K562 (cell line): ENCODE measurements around the gene ALDH7A1. TPM values are rescaled to one million over a fixed set of nuclear protein-coding genes. Genes with fewer than 3 reads are reported as not detected.

Source experiments
- ARHGAP35 ChIP-seq: fragments of 450-650 bp; IDR thresholded peaks from 2 replicates; pipeline ENCODE4 v1.6.1; 2018; ENCODE audit not compliant: partially characterized antibody
- CBFA2T3 ChIP-seq: fragments of 450-650 bp; IDR thresholded peaks from 2 replicates; pipeline ENCODE4 v1.6.1; 2017
- HDAC2 ChIP-seq: fragments of 450-650 bp; IDR thresholded peaks from 2 replicates; pipeline ENCODE4 v1.6.1; 2016; ENCODE audit warnings: mild to moderate bottlenecking
- JUNB ChIP-seq: fragments of 450-650 bp; formaldehyde crosslinking; conservative IDR thresholded peaks from 2 replicates; pipeline ENCODE4 v1.4.0; 2020; ENCODE audit warnings: mild to moderate bottlenecking
- KDM2B ChIP-seq: fragments of 250-450 bp; sonication (Bioruptor Pico); IDR thresholded peaks from 2 replicates; pipeline ENCODE4 v1.8.0; 2021; ENCODE audit warnings: mild to moderate bottlenecking, moderate library complexity
- KDM5B ChIP-seq: fragments of 200-600 bp; sonication (generic); IDR thresholded peaks from 2 replicates; pipeline ENCODE4 v1.6.1; 2012; ENCODE audit warnings: low read depth, mild to moderate bottlenecking, moderate library complexity, low read length, control low read depth, inconsistent platforms; ENCODE audit not compliant: insufficient replicate concordance
- NFYB ChIP-seq: IDR thresholded peaks from 2 replicates; pipeline ENCODE4 v1.6.1; 2011; ENCODE audit warnings: mild to moderate bottlenecking, moderate library complexity; ENCODE audit not compliant: insufficient read length; ENCODE audit errors: extremely low read depth
- NONO ChIP-seq, 2 experiments: fragments of 200-400 bp in 1 of 2; fragments of 450-650 bp in 1 of 2; formaldehyde crosslinking in 1 of 2; IDR thresholded peaks; 2 replicates each; pipeline ENCODE4 v1.6.1; 2017; ENCODE audit warnings: low read depth in 2 of 2, mild to moderate bottlenecking in 2 of 2, moderate library complexity in 2 of 2, low read length in 1 of 2
- PHF8 ChIP-seq: fragments of 200-600 bp; sonication (generic); IDR thresholded peaks from 2 replicates; pipeline ENCODE4 v1.6.1; 2012; ENCODE audit warnings: mixed run types, mild to moderate bottlenecking, inconsistent platforms, low read length, moderate library complexity, borderline replicate concordance
- POLR2AphosphoS5 ChIP-seq: IDR thresholded peaks from 2 replicates; pipeline ENCODE4 v1.6.1; 2011; ENCODE audit warnings: mild to moderate bottlenecking, low read depth, low read length, moderate library complexity; ENCODE audit not compliant: control insufficient read depth, insufficient read depth
- SMARCA5 ChIP-seq: fragments of 450-650 bp; IDR thresholded peaks from 2 replicates; pipeline ENCODE4 v1.6.1; 2016
- ZNF124 ChIP-seq: sonication (generic); formaldehyde crosslinking; IDR thresholded peaks from 2 replicates; pipeline ENCODE4 v1.8.1; 2022; ENCODE audit warnings: missing genetic modification reagents
- ZNF436 ChIP-seq: fragments of 250-450, 450-650 bp; sonication (Bioruptor Pico); formaldehyde crosslinking; IDR thresholded peaks from 2 replicates; pipeline ENCODE4 v1.7.0; 2020; ENCODE audit warnings: mild to moderate bottlenecking
- ZNF589 ChIP-seq: fragments of 200-800 bp; sonication (Bioruptor generic); IDR thresholded peaks from 2 replicates; pipeline ENCODE4 v1.6.1; 2016; ENCODE audit warnings: low read depth, missing genetic modification characterization, missing compliant biosample characterization
- ZNF695 ChIP-seq: fragments of 450-650 bp; formaldehyde crosslinking; IDR thresholded peaks from 2 replicates; pipeline ENCODE4 v1.4.0; 2020; ENCODE audit warnings: mild to moderate bottlenecking, moderate library complexity
- ZNF785 ChIP-seq: fragments of 250-450 bp; sonication (Bioruptor Pico); IDR thresholded peaks from 2 replicates; pipeline ENCODE4 v1.4.0; 2020; ENCODE audit warnings: mild to moderate bottlenecking
- ZNF830 ChIP-seq: fragments of 250-450 bp; sonication (Bioruptor Pico); IDR thresholded peaks from 2 replicates; pipeline ENCODE4 v1.5.0; 2021; ENCODE audit warnings: mild to moderate bottlenecking
- ZSCAN29 ChIP-seq: fragments of 450-650 bp; IDR thresholded peaks from 2 replicates; pipeline ENCODE4 v1.6.1; 2017
- polyA plus RNA-seq, 8 experiments: library from polyadenylated mRNA; depleted of rRNA in 4 of 8; stranded (reverse) in 5 of 8; unstranded in 3 of 8; fragments of >200 nt; fragmentation: Nextera tagmentation in 2 of 8; fragmentation: Illumina TruSeq in 1 of 8; extraction: Ambion mirVana in 2 of 8; extraction: Trizol in 1 of 8; gene quantifications; 2 replicates each; pipeline versions ENCODE4 v1.2.1 to v1.2.3, GENCODE V29; 2011 to 2014; ENCODE audit warnings: inconsistent platforms in 1 of 8, missing spikeins in 1 of 8
- total RNA-seq, 7 experiments: library from RNA; depleted of rRNA in 6 of 7; stranded (reverse); fragments of >200 nt in 6 of 7; fragmentation: Illumina TruSeq in 2 of 7; extraction: Trizol in 2 of 7; gene quantifications; 2 replicates each; pipeline versions ENCODE4 v1.2.1 to v1.2.3, GENCODE V29; 2011 to 2021; ENCODE audit warnings: low replicate concordance in 1 of 7
- TF ChIP-seq, protein P1 (sequence below): fragments of 450-650 bp; formaldehyde crosslinking; conservative IDR thresholded peaks from 2 replicates; pipeline ENCODE4 v1.4.0; 2022; ENCODE audit warnings: mild to moderate bottlenecking, missing genetic modification characterization
- TF ChIP-seq, protein P2 (sequence below): fragments of 250-450 bp; sonication (Bioruptor Pico); IDR thresholded peaks from 2 replicates; pipeline ENCODE4 v1.9.0; 2021; ENCODE audit warnings: mild to moderate bottlenecking, inconsistent platforms
- TF ChIP-seq, protein P3 (sequence below), 2 experiments: fragments of 200-800 bp in 1 of 2; sonication (Bioruptor generic) in 1 of 2; sonication (generic) in 1 of 2; formaldehyde crosslinking in 1 of 2; IDR thresholded peaks in 1 of 2; conservative IDR thresholded peaks in 1 of 2; 2 replicates each; pipeline versions ENCODE4 v1.5.0 to v1.6.1; 2016 to 2020; ENCODE audit warnings: missing compliant biosample characterization in 1 of 2, missing genetic modification characterization in 1 of 2, missing genetic modification reagents in 1 of 2
- TF ChIP-seq, protein P4 (sequence below): fragments of 450-650 bp; formaldehyde crosslinking; IDR thresholded peaks from 2 replicates; pipeline ENCODE4 v1.4.0; 2022; ENCODE audit warnings: missing genetic modification characterization

Gene ALDH7A1
- total and polyA plus RNA-seq, 9 of the 15 experiments (the other 6 are each of a cell fraction or from before 2014, with no cell fraction given), result 0.04 to 0.49 TPM; not detected in 7

- TF ChIP-seq, protein P1, sequence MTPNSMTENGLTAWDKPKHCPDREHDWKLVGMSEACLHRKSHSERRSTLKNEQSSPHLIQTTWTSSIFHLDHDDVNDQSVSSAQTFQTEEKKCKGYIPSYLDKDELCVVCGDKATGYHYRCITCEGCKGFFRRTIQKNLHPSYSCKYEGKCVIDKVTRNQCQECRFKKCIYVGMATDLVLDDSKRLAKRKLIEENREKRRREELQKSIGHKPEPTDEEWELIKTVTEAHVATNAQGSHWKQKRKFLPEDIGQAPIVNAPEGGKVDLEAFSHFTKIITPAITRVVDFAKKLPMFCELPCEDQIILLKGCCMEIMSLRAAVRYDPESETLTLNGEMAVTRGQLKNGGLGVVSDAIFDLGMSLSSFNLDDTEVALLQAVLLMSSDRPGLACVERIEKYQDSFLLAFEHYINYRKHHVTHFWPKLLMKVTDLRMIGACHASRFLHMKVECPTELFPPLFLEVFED (CRISPR knock-in tag), result no peak
- no peak for TF ChIP-seq NFYB
- TF ChIP-seq KDM2B (CRISPR knock-in tag), result no peak
- TF ChIP-seq, protein P2, sequence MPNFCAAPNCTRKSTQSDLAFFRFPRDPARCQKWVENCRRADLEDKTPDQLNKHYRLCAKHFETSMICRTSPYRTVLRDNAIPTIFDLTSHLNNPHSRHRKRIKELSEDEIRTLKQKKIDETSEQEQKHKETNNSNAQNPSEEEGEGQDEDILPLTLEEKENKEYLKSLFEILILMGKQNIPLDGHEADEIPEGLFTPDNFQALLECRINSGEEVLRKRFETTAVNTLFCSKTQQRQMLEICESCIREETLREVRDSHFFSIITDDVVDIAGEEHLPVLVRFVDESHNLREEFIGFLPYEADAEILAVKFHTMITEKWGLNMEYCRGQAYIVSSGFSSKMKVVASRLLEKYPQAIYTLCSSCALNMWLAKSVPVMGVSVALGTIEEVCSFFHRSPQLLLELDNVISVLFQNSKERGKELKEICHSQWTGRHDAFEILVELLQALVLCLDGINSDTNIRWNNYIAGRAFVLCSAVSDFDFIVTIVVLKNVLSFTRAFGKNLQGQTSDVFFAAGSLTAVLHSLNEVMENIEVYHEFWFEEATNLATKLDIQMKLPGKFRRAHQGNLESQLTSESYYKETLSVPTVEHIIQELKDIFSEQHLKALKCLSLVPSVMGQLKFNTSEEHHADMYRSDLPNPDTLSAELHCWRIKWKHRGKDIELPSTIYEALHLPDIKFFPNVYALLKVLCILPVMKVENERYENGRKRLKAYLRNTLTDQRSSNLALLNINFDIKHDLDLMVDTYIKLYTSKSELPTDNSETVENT (CRISPR knock-in tag), result no peak
- TF ChIP-seq ZNF830 (CRISPR knock-in tag), result no peak
- TF ChIP-seq KDM5B, result no peak
- no peak for TF ChIP-seq ZNF785 (CRISPR knock-in tag)
- TF ChIP-seq HDAC2, result peak; percentile 21; the same call in 1 of the 2 replicates
- TF ChIP-seq POLR2AphosphoS5, result peak; percentile 88
- TF ChIP-seq, protein P3, sequence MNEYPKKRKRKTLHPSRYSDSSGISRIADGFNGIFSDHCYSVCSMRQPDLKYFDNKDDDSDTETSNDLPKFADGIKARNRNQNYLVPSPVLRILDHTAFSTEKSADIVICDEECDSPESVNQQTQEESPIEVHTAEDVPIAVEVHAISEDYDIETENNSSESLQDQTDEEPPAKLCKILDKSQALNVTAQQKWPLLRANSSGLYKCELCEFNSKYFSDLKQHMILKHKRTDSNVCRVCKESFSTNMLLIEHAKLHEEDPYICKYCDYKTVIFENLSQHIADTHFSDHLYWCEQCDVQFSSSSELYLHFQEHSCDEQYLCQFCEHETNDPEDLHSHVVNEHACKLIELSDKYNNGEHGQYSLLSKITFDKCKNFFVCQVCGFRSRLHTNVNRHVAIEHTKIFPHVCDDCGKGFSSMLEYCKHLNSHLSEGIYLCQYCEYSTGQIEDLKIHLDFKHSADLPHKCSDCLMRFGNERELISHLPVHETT (CRISPR knock-in tag; conservative IDR thresholded peaks at IDR 0.05 in 1 of 2, IDR thresholded peaks at IDR 0.05 in 1 of 2), result no peak
- no peak for TF ChIP-seq JUNB (CRISPR knock-in tag)
- peak; percentile 95 for TF ChIP-seq CBFA2T3
- TF ChIP-seq ARHGAP35, result no peak
- no peak for TF ChIP-seq ZNF436 (CRISPR knock-in tag)
- TF ChIP-seq, protein P4, sequence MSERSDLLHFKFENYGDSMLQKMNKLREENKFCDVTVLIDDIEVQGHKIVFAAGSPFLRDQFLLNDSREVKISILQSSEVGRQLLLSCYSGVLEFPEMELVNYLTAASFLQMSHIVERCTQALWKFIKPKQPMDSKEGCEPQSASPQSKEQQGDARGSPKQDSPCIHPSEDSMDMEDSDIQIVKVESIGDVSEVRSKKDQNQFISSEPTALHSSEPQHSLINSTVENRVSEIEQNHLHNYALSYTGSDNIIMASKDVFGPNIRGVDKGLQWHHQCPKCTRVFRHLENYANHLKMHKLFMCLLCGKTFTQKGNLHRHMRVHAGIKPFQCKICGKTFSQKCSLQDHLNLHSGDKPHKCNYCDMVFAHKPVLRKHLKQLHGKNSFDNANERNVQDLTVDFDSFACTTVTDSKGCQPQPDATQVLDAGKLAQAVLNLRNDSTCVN (CRISPR knock-in tag), result no peak
- no peak for TF ChIP-seq NONO (IDR thresholded peaks at IDR 0.05; ENCODE audit: low read depth in 2 of 2, low read length in 1 of 2)
- no peak for TF ChIP-seq PHF8
- no peak for TF ChIP-seq SMARCA5
- no peak for TF ChIP-seq ZNF695 (CRISPR knock-in tag)
- TF ChIP-seq ZNF124 (CRISPR knock-in tag), result no peak
- TF ChIP-seq ZNF589 (CRISPR knock-in tag), result 0 out of 2 replicates have a peak, but pooled peaks have one; percentile 35
- no peak for TF ChIP-seq ZSCAN29
Measured at GRCh38 chr5:126531543-126532120, 63.4 kb downstream of the ALDH7A1 start (continued).
